Upper lobe of right lung (tissue), 1 donor: Measurements from ENCODE around the gene ESCO1. TPM values are rescaled to one million over a fixed set of nuclear protein-coding genes. Genes with fewer than 3 reads are reported as not detected.
"Not testable (repeated sequence)": the region's sequence is repeated elsewhere in the genome, so short reads cannot be mapped to it uniquely, and the experiment has no call there.

Experiments used
- ATAC-seq: fragments of 200-7000 bp; cut with Tn5 transposase; one replicate; pipeline ENCODE4 v1.9.1; 2020; ENCODE audit warnings: mild to moderate bottlenecking, moderate library complexity
- DNase-seq: peaks from one replicate; pipeline ENCODE4 v3.0.0-alpha.2; 2020
- H3K27ac ChIP-seq: fragments of 200-600 bp; one replicate; pipeline ENCODE4 v1.8.0; 2022
- H3K27me3 ChIP-seq: fragments of 200-600 bp; one replicate; pipeline ENCODE4 v1.8.0; 2022; ENCODE audit warnings: mild to moderate bottlenecking
- H3K36me3 ChIP-seq: fragments of 200-600 bp; one replicate; pipeline ENCODE4 v1.8.0; 2022
- H3K4me1 ChIP-seq: fragments of 200-600 bp; one replicate; pipeline ENCODE4 v1.8.0; 2022
- H3K4me3 ChIP-seq: fragments of 200-600 bp; one replicate; pipeline ENCODE4 v1.8.0; 2022; ENCODE audit warnings: mild to moderate bottlenecking
- H3K9me3 ChIP-seq: fragments of 200-600 bp; one replicate; pipeline ENCODE4 v1.8.0; 2022
- intact Hi-C: fragments of 100-400 bp; cut with DNase I; formaldehyde crosslinking; loops from one replicate; pipeline ENCODE4 v1.11.0; 2022
- total RNA-seq: library from RNA; stranded (reverse); fragmentation: NEBNext Ultra II Directional; extraction: Animal tissue kit (Norgen Biotek cat#: 25700); gene quantifications from one replicate; pipeline ENCODE4 v1.2.1, GENCODE V29; 2021
- TF ChIP-seq, protein P1 (sequence below): fragments of 200-600 bp; IDR thresholded peaks from one replicate; pipeline ENCODE4 v1.8.0; 2022; ENCODE audit warnings: antibody characterized with exemption
- donor health status: DM: no; HTN: yes; CAD: no; lungs with severe emphysema.

Gene ESCO1
- total RNA-seq, 1 donor from 2014 or later, result 15.4 TPM

DNA sequence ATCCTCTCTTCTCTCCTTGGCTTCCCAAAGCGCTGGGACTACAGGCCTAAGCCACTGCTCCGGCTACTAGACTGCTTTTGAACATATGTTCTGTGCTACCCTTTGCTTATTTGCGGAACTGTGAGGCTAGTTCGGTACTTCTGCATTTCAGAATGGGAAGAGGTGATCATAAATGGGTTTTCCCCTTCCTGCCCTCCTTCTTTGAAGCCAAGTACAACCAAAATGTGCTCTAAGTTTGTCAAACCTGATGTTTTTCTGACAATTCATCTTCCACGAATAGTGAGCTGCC is 1.7 kb upstream of the ESCO1 start:
- no peaks in the 10 kb centered on the region for H3K27me3 ChIP-seq
- DNase-seq (no peak), ATAC-seq (no peak)
- H3K9me3 ChIP-seq, result no peaks in the 10 kb centered on the region
- intact Hi-C loops, result no loop called here
- H3K4me1 ChIP-seq, result peaks cover 15% of the 10 kb centered on the region
- TF ChIP-seq, protein P1, sequence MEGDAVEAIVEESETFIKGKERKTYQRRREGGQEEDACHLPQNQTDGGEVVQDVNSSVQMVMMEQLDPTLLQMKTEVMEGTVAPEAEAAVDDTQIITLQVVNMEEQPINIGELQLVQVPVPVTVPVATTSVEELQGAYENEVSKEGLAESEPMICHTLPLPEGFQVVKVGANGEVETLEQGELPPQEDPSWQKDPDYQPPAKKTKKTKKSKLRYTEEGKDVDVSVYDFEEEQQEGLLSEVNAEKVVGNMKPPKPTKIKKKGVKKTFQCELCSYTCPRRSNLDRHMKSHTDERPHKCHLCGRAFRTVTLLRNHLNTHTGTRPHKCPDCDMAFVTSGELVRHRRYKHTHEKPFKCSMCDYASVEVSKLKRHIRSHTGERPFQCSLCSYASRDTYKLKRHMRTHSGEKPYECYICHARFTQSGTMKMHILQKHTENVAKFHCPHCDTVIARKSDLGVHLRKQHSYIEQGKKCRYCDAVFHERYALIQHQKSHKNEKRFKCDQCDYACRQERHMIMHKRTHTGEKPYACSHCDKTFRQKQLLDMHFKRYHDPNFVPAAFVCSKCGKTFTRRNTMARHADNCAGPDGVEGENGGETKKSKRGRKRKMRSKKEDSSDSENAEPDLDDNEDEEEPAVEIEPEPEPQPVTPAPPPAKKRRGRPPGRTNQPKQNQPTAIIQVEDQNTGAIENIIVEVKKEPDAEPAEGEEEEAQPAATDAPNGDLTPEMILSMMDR, result no peak
- H3K4me3 ChIP-seq, result no peak overlapping the region
- H3K27ac ChIP-seq, result peak overlapping the region; percentile 11
- no peaks in the 10 kb centered on the region for H3K36me3 ChIP-seq

DNA sequence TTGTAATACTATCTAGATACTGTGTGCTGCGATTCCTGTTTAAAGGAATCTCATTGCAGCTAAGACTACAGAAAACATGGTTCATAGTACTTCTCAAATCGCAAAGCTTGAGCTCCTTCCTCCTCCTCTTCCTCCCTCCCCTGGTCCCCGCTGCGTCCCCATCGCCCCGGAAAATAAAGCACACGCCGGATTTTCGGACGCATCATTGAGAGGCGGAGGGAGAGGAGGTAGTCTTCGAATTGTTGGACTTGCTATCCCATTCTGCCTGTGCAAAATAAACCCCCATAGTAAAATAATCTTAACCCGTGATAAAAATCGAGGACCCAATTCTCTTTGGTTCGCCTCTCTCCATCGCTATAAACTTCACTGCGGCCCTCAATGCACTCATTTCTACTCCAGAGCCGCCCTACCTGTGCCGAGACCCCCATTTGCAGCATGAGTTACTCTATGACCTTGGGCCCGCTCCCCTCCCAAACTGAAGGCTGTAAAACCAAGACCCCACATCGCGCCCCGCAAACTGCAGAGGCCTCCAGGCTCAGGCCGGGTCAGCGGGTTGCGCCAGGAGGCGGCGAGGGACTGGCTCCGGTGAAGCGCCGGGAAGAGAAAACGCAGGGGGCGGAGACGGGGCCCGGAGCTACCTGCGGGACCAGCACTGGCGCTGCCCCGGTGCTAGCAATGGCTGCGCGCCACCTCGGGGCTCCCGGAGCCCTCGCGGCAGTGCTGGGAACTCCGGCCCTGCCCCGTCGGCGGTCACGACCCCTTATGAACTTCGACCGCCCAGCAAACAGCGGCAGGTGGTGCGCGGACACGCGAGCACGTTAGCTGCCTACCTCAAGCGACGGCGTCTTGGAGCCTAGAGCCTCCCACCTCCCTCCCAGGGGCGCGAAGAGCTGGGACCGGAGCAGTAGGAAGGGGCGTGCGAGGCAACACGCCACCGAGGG is 649 bp downstream of the ESCO1 start:
- intact Hi-C loops, result no loop called here
- peaks cover 20% of the 10 kb centered on the region for H3K4me1 ChIP-seq
- H3K4me3 ChIP-seq, result peak overlapping the region; percentile 91
- no peaks in the 10 kb centered on the region for H3K9me3 ChIP-seq
- TF ChIP-seq, protein P1, result peak; percentile 27
- H3K27me3 ChIP-seq, result no peaks in the 10 kb centered on the region
- peak overlapping the region; percentile 98 for H3K27ac ChIP-seq
- no peaks in the 10 kb centered on the region for H3K36me3 ChIP-seq
- ATAC-seq (peak; percentile 78), DNase-seq (peak; percentile 90)

DNA sequence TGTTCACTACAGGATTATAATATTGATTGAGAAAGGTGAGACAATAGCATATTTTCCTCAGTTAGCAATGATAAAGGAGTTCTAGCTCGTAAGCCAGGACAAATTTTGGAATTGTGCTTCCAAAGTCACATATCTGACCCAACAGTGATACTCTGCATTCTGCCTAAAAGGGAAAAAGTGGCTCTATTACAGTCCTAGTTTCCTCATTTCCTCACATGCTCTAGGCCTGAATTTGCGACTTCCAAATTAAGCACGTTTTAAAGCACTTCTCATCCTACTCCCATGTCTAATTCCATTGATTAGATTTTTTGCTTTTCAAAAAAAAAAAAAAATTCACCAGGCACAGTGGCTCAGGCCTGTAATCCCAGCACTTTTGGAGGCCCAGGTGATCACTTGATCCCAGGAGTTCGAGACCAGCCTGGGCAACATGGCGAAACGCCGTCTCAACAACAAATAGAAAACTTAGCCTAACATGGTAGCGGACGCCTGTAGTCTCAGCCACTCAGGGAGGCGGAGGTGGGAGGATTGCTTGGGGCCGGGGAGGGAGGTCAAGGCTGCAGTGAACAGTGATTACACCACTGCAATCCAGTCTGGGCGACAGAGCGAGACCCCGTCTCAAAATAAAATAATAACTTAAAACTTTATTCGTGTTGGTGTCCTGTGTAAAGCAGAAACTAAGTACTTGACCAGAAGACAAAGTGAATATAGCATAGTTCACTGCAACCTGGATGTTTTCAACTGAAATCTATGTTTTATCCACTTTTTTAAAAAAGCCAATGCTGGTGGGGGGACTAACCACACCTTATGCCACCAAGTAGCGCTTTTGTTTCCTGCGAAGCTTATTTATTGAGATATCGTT is 1.5 kb downstream of the ESCO1 start:
- peak overlapping the region; percentile 98 for H3K27ac ChIP-seq

DNA sequence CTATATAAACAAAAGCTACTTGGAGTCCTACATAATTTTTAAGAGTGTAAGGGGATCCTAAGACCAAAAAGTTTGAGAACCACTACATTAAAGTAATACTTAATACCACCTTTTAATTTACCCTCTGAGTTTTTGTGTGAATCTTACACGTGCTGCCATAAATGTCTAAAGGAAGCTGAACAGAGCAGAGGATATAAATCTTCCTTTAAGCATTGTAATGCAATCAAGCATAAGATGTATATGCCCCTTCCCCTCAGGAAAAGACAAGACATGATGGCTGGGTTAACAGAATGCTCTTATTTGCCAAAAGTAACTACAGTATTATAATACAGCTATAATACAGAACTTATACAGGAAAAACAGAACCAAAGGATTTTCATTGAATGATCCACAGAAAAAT is 2.9 kb downstream of the ESCO1 start:
- H3K27me3 ChIP-seq, result no peaks in the 10 kb centered on the region
- ATAC-seq (no peak), DNase-seq (no peak)
- no peak overlapping the region for H3K4me3 ChIP-seq
- no peaks in the 10 kb centered on the region for H3K36me3 ChIP-seq
- intact Hi-C loops, result no loop called here
- peaks cover 17% of the 10 kb centered on the region for H3K4me1 ChIP-seq
- H3K9me3 ChIP-seq, result no peaks in the 10 kb centered on the region
- H3K27ac ChIP-seq, result no peak overlapping the region
- TF ChIP-seq, protein P1, result no peak

More for the DNA sequence above, 1.5 kb downstream of the ESCO1 start:
- TF ChIP-seq, protein P1, result no peak
- Histone ChIP-seq H3K27me3 (no peaks in the 10 kb centered on the region), H3K4me3 (peak overlapping the region; percentile 91), H3K36me3 (no peaks in the 10 kb centered on the region), H3K9me3 (no peaks in the 10 kb centered on the region), H3K4me1 (peaks cover 17% of the 10 kb centered on the region)
- DNase-seq (no peak), ATAC-seq (no peak)
- intact Hi-C loops, result no loop called here

DNA sequence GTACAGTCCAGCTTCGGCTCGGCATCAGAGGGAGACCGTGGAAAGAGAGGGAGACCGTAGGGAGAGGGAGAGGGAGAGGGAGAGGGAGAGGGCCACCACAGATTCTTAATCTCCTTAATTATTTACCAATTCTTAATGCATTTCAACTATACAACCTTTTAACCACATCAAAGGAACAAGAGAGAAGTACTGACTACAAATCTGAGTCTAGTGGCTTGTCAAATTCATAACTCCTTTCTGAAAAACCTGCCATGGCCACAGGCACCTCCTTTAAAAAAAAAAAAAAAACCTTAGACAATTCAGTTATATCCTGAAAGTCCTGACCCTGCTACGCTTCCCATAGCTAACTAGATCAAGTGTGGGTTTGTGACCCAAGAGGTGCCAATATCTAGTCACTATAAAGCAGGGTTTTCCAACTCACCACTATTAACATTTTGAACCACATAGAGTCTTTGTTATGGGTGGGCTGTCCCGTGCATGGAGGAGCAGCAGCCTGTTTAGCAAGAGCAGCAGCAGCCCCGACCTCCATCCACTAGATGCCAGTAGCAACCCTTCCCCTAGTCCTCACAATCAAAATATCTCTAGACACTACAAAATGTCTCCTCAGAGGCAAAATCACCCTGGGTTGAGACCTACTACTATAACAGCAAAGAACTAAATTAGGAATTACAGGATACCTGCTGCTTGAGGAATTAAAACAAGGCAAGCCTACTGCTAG is 6.8 kb downstream of the ESCO1 start:
- TF ChIP-seq, protein P1, result no peak
- H3K4me1 ChIP-seq, result peaks cover 10% of the 10 kb centered on the region
- H3K9me3 ChIP-seq, result no peaks in the 10 kb centered on the region
- DNase-seq, result no peak
- no peak overlapping the region for H3K27ac ChIP-seq
- no peaks in the 10 kb centered on the region for H3K27me3 ChIP-seq
- ATAC-seq, result no peak
- no peak overlapping the region for H3K4me3 ChIP-seq
- intact Hi-C loops, result no loop called here
- H3K36me3 ChIP-seq, result no peaks in the 10 kb centered on the region

DNA sequence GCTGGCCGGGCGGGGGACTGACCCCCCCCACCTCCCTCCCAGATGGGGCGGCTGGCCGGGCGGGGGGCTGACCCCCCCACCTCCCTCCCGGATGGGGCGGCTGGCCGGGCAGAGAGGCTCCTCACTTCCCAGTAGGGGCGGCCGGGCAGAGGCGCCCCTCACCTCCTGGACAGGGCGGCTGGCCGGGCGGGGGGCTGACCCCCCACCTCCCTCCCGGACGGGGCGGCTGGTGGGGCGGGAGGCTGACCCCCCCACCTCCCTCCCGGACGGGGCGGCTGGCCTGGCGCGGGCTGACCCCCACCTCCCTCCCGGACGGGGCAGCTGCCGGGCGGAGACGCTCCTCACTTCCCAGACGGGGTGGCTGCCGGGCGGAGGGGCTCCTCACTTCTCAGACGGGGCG is 8.1 kb downstream of the ESCO1 start:
- H3K36me3 ChIP-seq, H3K27me3 ChIP-seq, H3K4me3 ChIP-seq, H3K27ac ChIP-seq, ATAC-seq, H3K9me3 ChIP-seq, H3K4me1 ChIP-seq, intact Hi-C loops, DNase-seq: not testable (repeated sequence)
